ENCODE measurements around the gene TMEM108.

GRCh38 chr3:133379926-133380325 lies 341.7 kb downstream of the TMEM108 start:
- TF ChIP-seq ISL1 (CRISPR knock-in tag; IDR thresholded peaks at IDR 0.05) = no peak
- TF ChIP-seq ARNTL (CRISPR knock-in tag; IDR thresholded peaks at IDR 0.05; ENCODE audit: borderline replicate concordance, low read depth) = no peak
- TF ChIP-seq PATZ1 (CRISPR knock-in tag; IDR thresholded peaks at IDR 0.05; ENCODE audit: borderline replicate concordance) = no peak
- TF ChIP-seq ZNF70 (CRISPR knock-in tag; IDR thresholded peaks at IDR 0.05) = no peak
- no peak for TF ChIP-seq ZFP30 (CRISPR knock-in tag; IDR thresholded peaks at IDR 0.05)
- TF ChIP-seq BACH2 (CRISPR knock-in tag; IDR thresholded peaks at IDR 0.05; ENCODE audit: borderline replicate concordance) = no peak
- TF ChIP-seq GLIS3 (CRISPR knock-in tag; IDR thresholded peaks at IDR 0.05) = no peak
